HL-60 (cell line): Measurements from ENCODE around the gene MYO16.

Experiments
- POLR2AphosphoS5 ChIP-seq: IDR thresholded peaks from 2 replicates; pipeline ENCODE4 v1.6.1; 2012; ENCODE audit warnings: low read depth
- TF ChIP-seq, protein P1 (sequence below): IDR thresholded peaks from one replicate; pipeline ENCODE4 v1.5.1; 2011; ENCODE audit warnings: low read length, control low read depth, inconsistent platforms; ENCODE audit not compliant: insufficient read depth

DNA sequence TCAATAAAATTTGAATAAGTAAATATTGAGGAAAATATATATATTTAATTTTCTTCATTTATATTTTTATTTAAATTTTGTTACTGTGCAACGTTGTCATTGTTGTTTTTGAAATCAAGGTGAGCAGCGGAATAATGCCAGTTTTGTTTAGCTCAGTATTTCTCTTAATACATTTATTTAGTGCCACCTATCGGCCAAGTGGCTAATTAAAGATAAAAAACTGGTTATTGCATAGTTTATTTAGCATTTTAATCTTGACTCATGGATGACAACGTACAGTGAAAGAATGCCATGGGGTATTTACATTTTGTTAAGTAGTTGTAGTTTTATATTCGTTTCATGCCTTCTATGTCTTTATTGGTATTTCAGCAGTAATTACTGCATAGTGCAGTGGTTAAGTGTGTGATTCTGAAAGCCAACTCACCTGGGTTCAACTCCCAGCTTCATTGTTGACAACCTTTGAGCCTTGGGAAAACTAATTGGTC, 265.9 kb downstream of the MYO16 start:
- TF ChIP-seq, protein P1, sequence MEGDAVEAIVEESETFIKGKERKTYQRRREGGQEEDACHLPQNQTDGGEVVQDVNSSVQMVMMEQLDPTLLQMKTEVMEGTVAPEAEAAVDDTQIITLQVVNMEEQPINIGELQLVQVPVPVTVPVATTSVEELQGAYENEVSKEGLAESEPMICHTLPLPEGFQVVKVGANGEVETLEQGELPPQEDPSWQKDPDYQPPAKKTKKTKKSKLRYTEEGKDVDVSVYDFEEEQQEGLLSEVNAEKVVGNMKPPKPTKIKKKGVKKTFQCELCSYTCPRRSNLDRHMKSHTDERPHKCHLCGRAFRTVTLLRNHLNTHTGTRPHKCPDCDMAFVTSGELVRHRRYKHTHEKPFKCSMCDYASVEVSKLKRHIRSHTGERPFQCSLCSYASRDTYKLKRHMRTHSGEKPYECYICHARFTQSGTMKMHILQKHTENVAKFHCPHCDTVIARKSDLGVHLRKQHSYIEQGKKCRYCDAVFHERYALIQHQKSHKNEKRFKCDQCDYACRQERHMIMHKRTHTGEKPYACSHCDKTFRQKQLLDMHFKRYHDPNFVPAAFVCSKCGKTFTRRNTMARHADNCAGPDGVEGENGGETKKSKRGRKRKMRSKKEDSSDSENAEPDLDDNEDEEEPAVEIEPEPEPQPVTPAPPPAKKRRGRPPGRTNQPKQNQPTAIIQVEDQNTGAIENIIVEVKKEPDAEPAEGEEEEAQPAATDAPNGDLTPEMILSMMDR, result no peak
- no peak for TF ChIP-seq POLR2AphosphoS5
